B cell (primary cell): ENCODE results near the gene IFNLR1. TPM values are rescaled to one million over a fixed set of nuclear protein-coding genes. Genes with fewer than 3 reads are reported as not detected.

Experiments
- ATAC-seq: fragments of 200-7000 bp; cut with Tn5 transposase; one replicate; pipeline ENCODE4 v1.10.0; 2021; ENCODE audit warnings: low read depth, mild to moderate bottlenecking, moderate number of reproducible peaks, moderate library complexity
- CTCF ChIA-PET: fragments of 350-600 bp; sonication (Branson Sonifier 250); formaldehyde crosslinking; loops from one replicate; lab custom pipeline; 2021; ENCODE audit warnings: antibody characterized with exemption, inconsistent platforms; lab: Charles Lee
- POLR2A ChIA-PET: fragments of 350-600 bp; sonication (Branson Sonifier 250); formaldehyde crosslinking; loops from one replicate; lab custom pipeline; 2021; ENCODE audit warnings: antibody characterized with exemption; lab: Charles Lee
- DNase-seq: peaks from one replicate; pipeline ENCODE4 v3.0.0; 2013
- H2AFZ ChIP-seq: 2 replicates; pipeline ENCODE4 v1.6.1; 2012; ENCODE audit warnings: mild to moderate bottlenecking, low read depth, low read length; ENCODE audit not compliant: insufficient read depth, poor library complexity, severe bottlenecking
- H3K27ac ChIP-seq, 2 donors: 1 replicate in 1 of 2; 2 replicates in 1 of 2; pipeline ENCODE4 v1.5.1; 2012 to 2013; ENCODE audit warnings: low read length in 2 of 2, mild to moderate bottlenecking in 2 of 2, moderate library complexity in 1 of 2
- H3K27me3 ChIP-seq, 4 experiments: fragments of 200-600 bp in 1 of 4; sonication (generic) in 1 of 4; replicated peaks in 1 of 4; 1 replicate in 2 of 4; 2 replicates in 2 of 4; pipeline versions ENCODE4 v1.6.1 to v1.7.0; 2013 to 2016; ENCODE audit warnings: low read length in 3 of 4, mild to moderate bottlenecking in 2 of 4, mixed read lengths in 1 of 4, moderate library complexity in 1 of 4; ENCODE audit not compliant: insufficient read depth in 4 of 4, control insufficient read depth in 3 of 4; ENCODE audit errors: control extremely low read depth in 1 of 4
- H3K36me3 ChIP-seq, 2 experiments: replicated peaks in 1 of 2; 1 replicate in 1 of 2; 2 replicates in 1 of 2; pipeline versions ENCODE4 v1.6.1 to v1.7.1; 2013; ENCODE audit warnings: low read length in 1 of 2; ENCODE audit not compliant: insufficient read depth in 2 of 2, control insufficient read depth in 1 of 2; ENCODE audit errors: control extremely low read depth in 1 of 2, extremely low read depth in 1 of 2
- H3K4me1 ChIP-seq, 2 donors: fragments of 200-600 bp in 1 of 2; sonication (generic) in 1 of 2; 1 replicate in 1 of 2; 2 replicates in 1 of 2; pipeline versions ENCODE4 v1.5.1 to v1.6.1; 2013 to 2017; ENCODE audit warnings: low read length in 2 of 2; ENCODE audit not compliant: control insufficient read depth in 2 of 2, insufficient read depth in 2 of 2
- H3K4me2 ChIP-seq: replicated peaks from 2 replicates; pipeline ENCODE3; 2012; ENCODE audit warnings: mild to moderate bottlenecking, low read depth, low read length; ENCODE audit not compliant: poor library complexity, severe bottlenecking
- H3K4me3 ChIP-seq, 5 experiments: fragments of 200-600 bp in 1 of 5; sonication (generic) in 1 of 5; 1 replicate in 3 of 5; 2 replicates in 2 of 5; pipeline versions ENCODE4 v1.5.1 to v1.7.0; 2011 to 2016; ENCODE audit warnings: low read length in 4 of 5, mild to moderate bottlenecking in 4 of 5, low read depth in 2 of 5, control low read depth in 1 of 5, moderate library complexity in 1 of 5; ENCODE audit not compliant: insufficient read depth in 1 of 5; ENCODE audit errors: control extremely low read depth in 1 of 5, extremely low read depth in 1 of 5
- H3K79me2 ChIP-seq: fragments of 200-600 bp; sonication (generic); one replicate; pipeline ENCODE4 v1.6.0; 2016; ENCODE audit warnings: low read length; ENCODE audit not compliant: control insufficient read depth, insufficient read depth
- H3K9ac ChIP-seq: fragments of 200-600 bp; sonication (generic); 2 replicates; pipeline ENCODE4 v1.6.1; 2017; ENCODE audit warnings: mild to moderate bottlenecking, low read length, moderate library complexity
- H3K9me3 ChIP-seq, 3 donors: one replicate each; pipeline versions ENCODE4 v1.6.1 to v1.7.1; 2013; ENCODE audit warnings: low read length in 2 of 3; ENCODE audit not compliant: control insufficient read depth in 2 of 3, insufficient read depth in 1 of 3; ENCODE audit errors: control extremely low read depth in 1 of 3
- H4K20me1 ChIP-seq: 2 replicates; pipeline ENCODE4 v1.6.0; 2012; ENCODE audit warnings: mild to moderate bottlenecking, low read length; ENCODE audit not compliant: insufficient read depth, control insufficient read depth, poor library complexity, severe bottlenecking
- H3K27ac Mint-ChIP-seq: one replicate; pipeline ENCODE4 v1.8.0; 2021; ENCODE audit warnings: mixed read lengths
- H3K27me3 Mint-ChIP-seq: one replicate; pipeline ENCODE4 v1.8.0; 2021; ENCODE audit warnings: mixed read lengths
- H3K4me1 Mint-ChIP-seq: one replicate; pipeline ENCODE4 v1.8.0; 2021; ENCODE audit warnings: mixed read lengths
- H3K4me3 Mint-ChIP-seq: one replicate; pipeline ENCODE4 v1.8.0; 2021; ENCODE audit warnings: mixed read lengths
- H3K9me3 Mint-ChIP-seq: one replicate; pipeline ENCODE4 v1.8.0; 2022; ENCODE audit warnings: mixed read lengths; ENCODE audit not compliant: insufficient read depth
- CTCF ChIP-seq: fragments of 200-600 bp; IDR thresholded peaks from one replicate; pipeline ENCODE4 v1.8.0; 2022; ENCODE audit warnings: antibody characterized with exemption, mild to moderate bottlenecking
- EZH2 ChIP-seq: IDR thresholded peaks from 2 replicates; pipeline ENCODE4 v1.6.1; 2012; ENCODE audit warnings: borderline replicate concordance, low read depth, mild to moderate bottlenecking, moderate library complexity, low read length; ENCODE audit not compliant: insufficient read depth, poor library complexity, severe bottlenecking
- WGBS: methylation state at CpG from one replicate; pipeline ENCODE4 v1.1.5; 2013; ENCODE audit warnings: missing lambda C conversion rate; ENCODE audit not compliant: insufficient coverage; 5-methylcytosine and 5-hydroxymethylcytosine counted together
- intact Hi-C: fragments of 100-400 bp; cut with micrococcal nuclease; formaldehyde crosslinking; loops from one replicate; pipeline ENCODE4 v1.10.0; 2022
- polyA plus RNA-seq: library from polyadenylated mRNA; depleted of rRNA; stranded (reverse); fragments of >200 nt; gene quantifications from 2 replicates; pipeline ENCODE4 v1.2.3, GENCODE V29; 2012
- total RNA-seq, 2 donors: library from RNA; stranded (reverse); fragments of 120-200 nt in 1 of 2; gene quantifications; 1 replicate in 1 of 2; 2 replicates in 1 of 2; pipeline versions ENCODE4 v1.2.3 to v1.2.4, GENCODE V29; 2013 to 2022

IFNLR1 gene
- total and polyA plus RNA-seq, 2 donors (not counting 1 experiment from before 2014, with no cell fraction given), result 14.7 to 39.7 TPM

GRCh38 chr1:24119489-24119858 is 67.6 kb downstream of the IFNLR1 start:
- no peaks in the 10 kb centered on the region for H3K4me1 Mint-ChIP-seq
- H2AFZ ChIP-seq, result no peak overlapping the region
- POLR2A ChIA-PET, result no interaction called here

More at GRCh38 chr1:24119489-24119858, 67.6 kb downstream of the IFNLR1 start:
- Histone ChIP-seq H3K9me3 (no peaks in the 10 kb centered on the region), H3K4me1 (no peaks in the 10 kb centered on the region), H3K27me3 (peaks cover 0 to 13% (median 1%) of the 10 kb centered on the region in 4 experiments), H4K20me1 (no peaks in the 10 kb centered on the region), H3K27ac (no peak overlapping the region), H3K79me2 (no peaks in the 10 kb centered on the region), H3K4me2 (no peak overlapping the region), H3K4me3 (no peak overlapping the region), H3K9ac (no peak overlapping the region), H3K36me3 (no peaks in the 10 kb centered on the region)
- Mint-ChIP-seq H3K9me3 (no peaks in the 10 kb centered on the region), H3K4me3 (no peak overlapping the region), H3K27me3 (peaks cover 24% of the 10 kb centered on the region), H3K27ac (no peak overlapping the region)
- ATAC-seq (no peak), DNase-seq (no peak)
- intact Hi-C loops, result no loop called here
- CTCF ChIA-PET, result no interaction called here
- TF ChIP-seq EZH2 (no peak), CTCF (no peak)
- 67% methylated on average over 2 of the region's 5 CpGs for WGBS
